Measurements from ENCODE around the gene PNKD.
"Not testable (repeated sequence)": the region's sequence is repeated elsewhere in the genome, so short reads cannot be mapped to it uniquely, and the experiment has no call there.

Gene PNKD

DNA sequence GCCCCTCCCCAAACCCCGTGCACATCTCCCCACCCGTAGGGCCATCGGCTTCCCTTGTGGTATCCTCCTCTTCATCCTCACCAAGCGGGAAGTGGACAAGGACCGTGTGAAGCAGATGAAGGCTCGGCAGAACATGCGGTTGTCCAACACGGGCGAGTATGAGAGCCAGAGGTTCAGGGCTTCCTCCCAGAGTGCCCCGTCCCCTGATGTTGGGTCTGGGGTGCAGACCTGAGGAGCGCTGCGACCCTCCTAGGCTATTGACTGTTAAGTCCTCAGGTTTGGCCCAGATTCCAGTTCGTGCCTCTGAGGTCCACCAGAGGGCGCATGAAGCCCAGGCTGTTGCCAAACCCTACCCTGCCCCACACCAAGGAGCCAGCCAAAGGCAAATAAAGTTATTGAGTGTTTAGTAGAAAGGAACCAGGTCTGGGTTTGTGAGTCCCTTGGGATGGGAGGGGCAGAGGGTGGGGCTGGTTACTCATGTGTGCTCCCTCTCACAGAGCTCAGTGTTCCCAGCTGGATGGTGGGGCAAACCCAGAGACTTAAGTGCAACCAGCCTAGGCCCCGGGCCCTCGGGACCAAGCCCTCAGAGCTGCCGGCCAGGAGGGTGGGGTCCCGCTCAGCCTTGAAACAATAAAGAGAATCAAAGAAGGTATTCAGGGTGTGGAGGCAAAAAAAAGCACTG, 2.4 kb downstream of the PNKD start:
- DNase-seq, result peak in 49 of 51 donors; percentile 28 to 92 (median 70)

DNA sequence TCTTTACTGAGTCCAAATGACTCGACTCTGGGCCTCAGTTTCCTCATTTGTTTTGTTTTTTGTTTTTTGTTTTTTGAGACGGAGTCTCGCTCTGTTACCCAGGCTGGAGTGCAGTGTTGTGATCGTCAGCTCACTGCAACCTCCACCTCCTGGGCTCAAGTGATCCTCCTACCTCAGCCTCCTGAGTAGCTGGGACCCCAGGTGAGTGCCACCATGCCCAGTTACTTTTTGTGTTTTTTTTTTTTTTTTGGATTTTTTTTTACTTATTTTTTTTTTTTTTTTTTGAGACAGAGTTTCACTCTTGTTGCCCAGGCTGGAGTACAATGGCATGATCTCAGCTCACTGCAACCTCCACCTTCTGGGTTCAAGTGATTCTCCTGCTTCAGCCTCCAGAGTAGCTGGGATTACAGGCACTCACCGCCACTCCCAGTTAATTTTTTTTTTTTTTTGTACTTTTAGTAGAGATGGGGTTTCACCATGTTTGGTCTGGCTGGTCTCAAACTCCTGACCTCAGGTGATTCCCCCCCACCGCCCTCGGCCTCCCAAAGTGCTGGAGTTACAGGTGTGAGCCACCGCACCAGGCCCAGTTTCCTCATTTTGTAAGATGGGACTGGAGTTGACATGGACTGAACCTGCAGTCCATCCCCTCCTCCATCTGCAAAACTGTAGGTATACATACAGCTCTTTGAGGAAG, 3.0 kb downstream of the PNKD start:
- DNase-seq, result not testable (repeated sequence)

DNA sequence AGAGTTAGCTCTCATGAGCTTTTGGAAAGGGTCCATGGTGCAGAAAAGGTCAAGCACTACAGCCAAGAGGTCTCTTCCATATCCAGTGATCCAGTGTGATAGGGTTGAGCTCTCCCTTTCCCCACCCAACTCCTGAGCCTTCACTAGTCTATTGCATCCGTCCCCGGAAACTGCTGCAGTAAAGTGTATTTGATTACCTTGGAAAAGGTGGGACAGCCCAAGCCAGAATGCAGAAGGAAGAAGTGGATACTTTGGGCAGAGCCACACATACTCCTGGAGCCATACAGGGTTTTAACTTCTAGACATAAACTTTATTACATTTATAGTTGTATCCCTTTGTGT, 3.6 kb downstream of the PNKD start:
- DNase-seq, result no peak

DNA sequence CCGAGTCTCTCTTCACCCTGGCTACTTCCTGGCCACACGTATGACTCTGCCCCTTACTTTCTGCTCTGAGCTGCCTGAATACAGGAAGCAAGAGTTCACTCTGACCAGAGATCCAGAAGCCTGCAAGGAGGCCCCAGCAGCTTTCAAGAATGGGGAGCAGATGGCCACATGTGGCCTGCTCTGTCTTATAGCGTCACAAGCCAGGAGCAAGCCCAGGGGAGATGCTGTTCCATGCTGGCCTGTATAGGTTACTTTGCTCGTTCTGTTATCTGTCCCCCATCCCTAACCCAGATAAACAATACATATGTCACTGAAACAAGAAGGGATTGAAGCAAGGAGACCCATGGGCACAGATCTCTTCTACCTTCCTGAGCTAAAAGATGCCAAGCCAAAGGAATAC, 4.3 kb downstream of the PNKD start:
- DNase-seq, result no peak

DNA sequence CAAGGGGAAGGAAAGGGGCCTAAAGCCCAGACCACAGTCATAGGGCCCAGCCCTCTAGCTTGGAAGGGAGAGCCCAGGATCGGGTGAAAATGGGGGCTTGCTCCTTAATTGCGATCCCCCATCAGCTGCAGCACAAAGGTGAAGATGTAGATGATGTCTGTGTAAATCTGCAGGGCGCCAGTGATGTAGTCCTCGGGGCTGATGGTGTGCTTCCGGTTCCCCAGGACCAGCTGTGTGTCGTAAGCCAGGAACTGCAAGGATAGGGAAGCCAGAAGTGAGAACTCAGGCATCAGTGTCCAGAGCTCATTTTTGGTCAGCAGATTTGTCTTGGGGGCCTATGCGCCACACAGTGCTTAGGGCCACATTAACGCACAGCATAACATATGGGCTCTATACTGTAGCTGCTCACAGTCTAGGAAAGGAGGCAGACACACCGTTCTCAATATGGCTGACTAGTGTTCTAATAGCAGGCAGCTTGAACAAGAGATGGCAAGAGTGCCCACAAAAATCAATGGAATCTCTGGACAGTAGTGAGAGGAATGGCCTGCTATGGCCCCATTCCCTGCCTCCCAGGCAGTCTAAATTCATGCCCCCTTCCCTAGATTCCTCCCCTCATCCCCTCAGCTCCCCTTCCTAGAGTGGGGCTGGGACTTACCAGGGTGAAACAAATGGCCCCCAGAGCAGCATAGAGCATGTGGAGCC, 5.2 kb downstream of the PNKD start:
- DNase-seq, result no peak

DNA sequence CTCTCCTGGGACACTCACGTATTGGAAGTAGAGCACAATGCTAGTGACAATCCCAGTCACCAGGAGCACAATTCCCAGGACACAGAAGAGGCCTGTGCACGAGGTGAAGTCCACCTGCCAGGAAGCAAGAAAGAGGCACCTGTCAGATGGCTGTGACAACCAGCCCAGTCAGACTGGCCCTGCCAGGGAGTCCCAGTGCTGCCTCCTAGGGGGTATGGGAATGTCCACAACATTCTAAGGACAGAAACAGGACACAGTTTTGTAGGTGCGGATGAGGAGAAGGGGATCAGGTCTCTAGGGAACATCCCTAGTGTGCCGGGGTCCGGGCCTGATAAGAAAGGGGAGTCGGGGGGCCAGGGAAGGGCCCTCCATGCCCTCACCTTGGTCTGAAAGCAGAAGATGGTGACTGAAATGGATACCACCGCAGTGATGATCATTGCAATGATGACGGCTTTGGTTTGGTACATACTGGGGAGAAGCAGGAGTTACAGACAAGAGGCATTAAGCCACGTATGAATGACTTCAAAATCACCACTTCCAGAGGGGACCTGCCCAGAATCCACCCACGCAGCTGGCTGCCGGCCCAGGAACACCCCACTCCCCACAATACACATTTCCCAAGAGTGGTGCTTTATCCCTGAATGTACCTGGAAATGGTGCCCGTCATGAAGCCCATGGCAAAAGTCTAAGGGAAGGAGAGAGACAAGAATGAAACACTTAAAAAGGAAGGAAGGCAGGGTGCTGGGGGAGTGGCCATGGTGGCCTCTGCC, 6.9 kb downstream of the PNKD start:
- DNase-seq, result no peak

DNA sequence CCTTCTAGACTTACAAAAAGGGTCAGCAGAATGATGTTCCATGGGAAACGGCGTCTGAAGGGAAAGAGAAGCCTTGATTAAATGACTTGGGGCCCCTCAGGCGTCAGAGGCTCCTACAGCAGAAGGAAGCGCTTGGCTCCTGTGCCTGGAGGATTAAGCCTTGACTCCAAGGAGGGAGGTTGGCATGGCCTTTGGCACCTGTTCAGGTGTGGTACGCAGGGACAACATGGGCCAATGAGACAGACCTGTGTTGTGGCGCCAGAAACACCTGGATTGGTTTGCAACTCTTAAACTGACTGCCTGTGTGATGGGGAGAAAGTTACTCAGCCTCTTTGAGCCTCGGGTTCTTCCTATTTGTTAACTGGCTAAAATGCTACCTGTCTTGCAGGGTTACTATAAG, 7.6 kb downstream of the PNKD start:
- DNase-seq, result no peak

DNA sequence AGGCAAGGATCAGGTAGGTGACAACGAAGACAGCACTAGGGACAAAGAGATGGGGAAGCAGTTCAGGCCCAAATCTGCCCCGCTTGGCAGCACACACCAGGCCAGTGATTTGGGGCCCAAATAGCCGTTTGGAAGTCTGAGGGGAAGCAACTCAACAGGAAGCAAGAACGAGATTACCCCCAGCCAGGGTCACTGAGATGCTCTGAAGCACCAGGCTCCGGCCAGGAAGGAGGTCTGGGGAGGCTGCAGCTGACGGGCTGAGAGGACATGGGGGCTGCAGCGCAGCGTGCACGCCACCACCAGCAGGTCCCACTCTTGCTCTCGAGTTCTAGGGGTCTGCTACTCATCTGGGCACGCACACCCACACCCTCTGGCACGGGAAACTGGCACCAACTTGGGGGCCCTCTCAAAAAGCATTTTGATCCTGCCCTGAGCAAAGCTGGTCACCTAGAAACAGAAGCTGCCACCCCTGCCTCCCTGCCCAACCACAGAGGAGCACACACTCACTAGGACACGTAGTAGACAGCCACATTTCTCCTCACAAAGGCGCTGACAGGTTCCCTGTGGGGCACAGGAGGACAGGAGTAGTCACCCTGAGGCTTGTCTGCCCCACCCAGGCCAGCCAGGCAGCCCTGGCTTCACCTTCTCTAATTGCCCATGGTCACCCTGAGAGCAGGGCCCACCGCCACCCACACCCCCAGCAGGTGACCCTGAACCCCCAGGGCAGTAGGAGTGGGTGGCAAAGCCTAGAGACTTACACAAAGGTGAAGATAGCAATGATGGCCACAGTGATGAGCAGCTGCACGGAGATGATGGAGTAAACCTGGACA, 8.4 kb downstream of the PNKD start:
- no peak for DNase-seq

DNA sequence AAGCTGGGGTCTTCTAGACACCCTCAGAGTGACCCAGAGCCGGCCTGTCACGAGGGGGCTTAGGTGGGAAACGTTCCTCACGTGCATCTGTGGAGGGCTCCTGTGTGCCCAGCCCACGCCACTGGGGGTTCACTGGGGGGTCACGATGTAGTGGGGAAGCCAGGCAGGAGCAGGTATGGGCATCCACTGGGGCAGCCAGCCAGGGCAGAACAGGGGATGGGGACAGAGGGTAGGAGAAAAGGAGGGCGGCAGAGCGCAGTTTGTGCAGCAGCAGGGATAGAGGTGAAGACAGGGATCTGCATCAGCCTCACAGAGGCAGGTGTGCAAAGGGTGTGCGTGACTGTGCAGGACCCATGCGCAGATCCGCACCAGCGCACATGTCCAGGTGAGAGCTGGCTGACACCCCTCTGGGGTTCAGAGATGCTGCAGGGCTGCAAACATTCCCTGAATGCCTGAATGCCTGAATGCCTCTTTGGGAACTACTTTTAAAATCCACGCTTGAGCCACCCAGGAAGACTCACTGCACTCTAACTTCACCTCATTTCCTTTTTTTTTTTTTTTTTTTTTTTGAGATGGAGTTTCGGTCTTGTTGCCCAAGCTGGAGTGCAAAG, 10.0 kb downstream of the PNKD start:
- no peak for DNase-seq

DNA sequence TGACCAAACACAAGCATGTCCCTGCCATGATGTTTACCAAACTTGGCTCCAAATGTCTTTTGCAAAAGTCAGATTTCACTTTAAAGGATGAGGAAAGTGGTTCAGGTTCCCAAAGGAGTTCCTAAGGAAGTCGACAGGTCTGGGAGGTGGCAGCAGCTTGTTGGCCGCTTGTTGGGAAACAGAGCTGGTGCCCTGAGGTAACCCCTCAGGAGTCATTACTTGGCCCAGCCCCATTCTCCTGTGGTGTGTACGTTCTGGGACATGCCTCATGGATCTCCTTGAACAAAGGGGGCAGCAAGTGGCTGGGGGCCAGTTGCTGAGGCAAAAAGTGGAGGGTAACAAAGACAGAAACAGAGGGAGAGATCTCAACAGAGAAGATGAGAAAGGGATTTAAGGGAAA, 11.1 kb downstream of the PNKD start:
- peak in 1 of 51 donors; percentile 15 for DNase-seq

DNA sequence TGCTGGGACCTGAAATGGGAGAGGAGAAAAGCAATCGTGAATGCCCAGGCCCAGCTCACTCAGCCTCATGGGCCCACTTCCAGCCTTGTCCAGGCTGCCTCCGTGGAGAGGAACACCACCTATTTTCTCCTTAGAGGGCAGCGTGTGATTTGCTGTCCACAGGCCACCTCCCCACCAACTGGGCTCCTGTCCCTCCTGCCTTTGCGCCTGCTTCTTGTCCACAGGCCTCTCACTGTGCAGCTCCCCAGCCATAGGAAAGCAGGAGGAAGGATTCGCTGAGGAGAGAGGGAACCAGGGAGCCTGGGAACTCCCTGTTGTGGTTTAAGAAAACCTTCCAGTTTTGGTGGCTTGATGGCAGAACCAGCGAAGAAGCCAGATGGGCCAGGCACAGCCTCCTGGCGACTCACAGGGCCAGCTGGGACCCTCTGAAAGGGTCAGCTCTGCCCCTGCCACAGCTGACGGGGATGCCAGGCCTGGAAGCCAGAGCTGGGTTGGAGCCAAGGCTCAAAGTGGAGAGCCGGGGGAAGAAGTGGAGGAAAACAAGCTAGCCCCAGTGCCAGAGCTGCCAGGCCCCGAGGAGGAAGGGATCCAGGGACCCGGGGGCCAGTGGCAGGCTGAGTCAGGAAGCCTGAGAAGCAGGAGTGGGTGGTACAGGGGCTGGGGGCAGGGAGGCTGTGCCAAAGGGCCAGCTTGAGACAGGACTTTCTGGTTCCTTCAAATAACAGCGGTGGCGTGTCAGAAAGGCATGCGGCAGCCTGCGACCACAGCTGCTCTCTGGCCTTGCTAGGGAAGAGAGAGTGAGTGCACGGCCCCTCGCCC, 12.1 kb downstream of the PNKD start:
- DNase-seq, result peak in 39 of 51 donors; percentile 15 to 76 (median 57)

DNA sequence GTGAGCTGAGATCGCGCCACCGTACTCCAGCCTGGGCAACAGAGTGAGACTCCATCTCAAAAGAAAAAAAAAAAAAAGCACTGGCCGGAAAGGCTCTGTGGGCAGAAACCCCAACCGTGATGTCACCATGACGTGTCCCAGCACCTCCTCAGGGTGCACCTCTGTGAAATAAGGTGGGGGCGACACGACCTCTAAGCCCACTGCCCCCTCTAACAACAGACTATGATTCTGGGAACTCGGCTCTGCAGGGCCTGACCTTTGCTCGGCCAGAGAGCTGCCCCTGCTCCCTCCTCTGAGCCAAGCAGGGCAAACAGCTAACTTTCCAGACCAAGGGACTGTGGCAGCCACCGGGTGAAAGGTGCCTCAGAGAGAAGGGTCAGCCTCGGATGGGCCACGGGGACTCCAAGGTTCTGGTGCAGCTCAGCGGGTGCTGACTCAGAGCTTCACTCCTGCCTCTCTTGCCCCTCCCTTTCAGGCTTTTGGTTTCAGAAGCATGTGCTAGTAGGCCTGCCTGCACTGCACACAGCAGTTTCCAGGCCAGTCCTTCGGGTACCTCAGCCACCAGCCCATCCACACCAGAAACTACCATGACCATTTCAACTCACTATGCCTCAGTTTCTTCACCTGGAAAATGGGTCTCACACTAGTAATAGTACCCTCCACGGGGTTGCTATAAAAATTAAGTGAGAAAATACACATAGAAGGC, 13.9 kb downstream of the PNKD start:
- DNase-seq, result peak in 6 of 51 donors; percentile 21 to 40 (median 31)

DNA sequence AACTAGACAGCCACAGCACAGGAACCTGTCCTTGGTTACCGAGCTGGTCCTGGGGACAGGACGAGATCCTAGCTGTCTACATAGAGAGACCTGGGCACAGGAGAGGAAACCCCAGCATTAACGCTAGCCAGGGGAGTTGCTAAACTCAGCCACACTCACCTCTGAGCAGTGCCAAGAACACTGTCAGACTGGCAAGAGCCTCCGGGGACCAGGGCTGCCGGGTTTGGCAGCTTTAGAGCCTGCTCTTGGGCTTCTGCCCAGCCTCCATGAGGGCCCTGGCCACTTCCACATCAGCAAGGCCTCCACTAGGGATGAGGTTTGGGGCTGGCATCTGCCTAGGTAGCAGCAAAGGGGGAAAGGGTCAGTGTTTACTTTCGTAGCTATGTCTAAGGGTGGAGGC, 15.3 kb downstream of the PNKD start:
- DNase-seq, result peak in 32 of 51 donors; percentile 11 to 77 (median 52)

DNA sequence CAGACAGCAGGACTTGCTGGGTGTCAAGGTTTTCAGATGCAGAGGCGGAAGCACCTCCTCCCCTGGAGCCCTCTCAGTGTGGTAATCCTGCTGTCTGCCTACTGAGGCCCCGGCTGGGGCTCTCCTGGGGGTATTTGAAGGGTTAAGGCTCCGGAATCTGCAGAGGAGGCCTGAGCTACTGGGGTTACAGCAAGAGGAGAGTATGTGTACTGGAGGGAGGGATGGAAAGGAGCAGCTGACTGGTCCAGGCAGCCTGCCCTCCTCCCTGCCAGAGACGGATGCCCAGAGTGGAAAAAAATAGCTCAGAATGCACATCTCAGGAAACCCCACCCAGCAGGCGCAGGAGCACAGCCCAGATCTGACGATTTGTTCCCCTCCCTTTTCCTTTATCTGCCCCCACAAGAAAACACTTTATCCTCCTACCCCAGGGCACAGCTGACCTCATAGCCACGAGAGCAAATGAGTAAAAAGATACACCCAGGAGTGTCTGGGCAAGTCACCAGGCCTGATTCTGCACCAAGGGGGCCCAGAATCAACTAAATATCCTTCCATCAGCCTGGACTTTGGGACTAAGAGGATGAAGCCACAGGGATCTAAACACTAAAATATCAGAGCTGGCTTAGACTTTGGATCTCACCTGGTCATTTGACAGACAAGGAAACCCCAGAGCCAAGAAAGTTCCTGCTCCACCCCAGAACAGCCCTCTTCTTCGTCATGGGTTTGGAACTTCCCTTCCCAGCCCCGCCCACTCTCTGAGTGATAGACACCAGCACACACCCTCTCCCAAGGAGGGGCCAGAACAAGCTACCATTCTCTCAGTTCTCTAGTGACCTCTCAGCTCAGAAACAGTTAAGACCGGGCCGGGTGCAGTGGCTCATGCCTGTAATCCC, 16.5 kb downstream of the PNKD start:
- peak; percentile 29 to 93 (median 72) for DNase-seq

DNA sequence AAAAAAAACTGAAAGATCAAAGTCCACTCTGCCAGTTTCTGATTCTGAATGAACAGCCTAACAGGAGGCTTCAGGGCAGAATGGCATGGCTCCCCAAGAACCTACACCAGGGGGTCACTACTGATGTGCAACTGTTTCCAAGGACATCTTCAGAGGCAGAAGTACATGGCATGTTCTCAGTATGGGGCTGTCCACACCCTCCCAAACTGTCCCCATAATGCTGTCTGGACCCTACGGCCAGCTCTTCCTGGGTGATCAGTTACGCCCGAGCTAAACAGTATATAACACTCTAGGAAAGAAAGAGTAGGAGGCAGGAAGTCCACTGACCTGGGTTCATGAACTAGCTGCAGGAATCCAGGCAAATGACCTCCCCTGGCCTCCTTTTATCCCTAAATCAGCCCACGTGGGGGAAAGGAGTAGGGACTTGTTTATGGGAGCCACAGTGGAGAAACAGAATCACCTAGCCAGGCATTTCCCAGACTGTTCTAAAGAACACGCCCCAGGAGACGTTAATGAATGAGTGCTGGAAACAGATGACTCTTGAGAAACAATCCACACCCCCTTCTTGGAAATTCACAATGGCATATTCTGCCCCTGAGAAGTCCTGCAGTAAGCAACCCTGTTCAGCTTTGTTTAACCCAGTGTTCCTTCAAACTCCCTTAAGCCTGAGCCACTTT, 19.5 kb downstream of the PNKD start:
- DNase-seq, result peak in 7 of 51 donors; percentile 3 to 60 (median 35)

DNA sequence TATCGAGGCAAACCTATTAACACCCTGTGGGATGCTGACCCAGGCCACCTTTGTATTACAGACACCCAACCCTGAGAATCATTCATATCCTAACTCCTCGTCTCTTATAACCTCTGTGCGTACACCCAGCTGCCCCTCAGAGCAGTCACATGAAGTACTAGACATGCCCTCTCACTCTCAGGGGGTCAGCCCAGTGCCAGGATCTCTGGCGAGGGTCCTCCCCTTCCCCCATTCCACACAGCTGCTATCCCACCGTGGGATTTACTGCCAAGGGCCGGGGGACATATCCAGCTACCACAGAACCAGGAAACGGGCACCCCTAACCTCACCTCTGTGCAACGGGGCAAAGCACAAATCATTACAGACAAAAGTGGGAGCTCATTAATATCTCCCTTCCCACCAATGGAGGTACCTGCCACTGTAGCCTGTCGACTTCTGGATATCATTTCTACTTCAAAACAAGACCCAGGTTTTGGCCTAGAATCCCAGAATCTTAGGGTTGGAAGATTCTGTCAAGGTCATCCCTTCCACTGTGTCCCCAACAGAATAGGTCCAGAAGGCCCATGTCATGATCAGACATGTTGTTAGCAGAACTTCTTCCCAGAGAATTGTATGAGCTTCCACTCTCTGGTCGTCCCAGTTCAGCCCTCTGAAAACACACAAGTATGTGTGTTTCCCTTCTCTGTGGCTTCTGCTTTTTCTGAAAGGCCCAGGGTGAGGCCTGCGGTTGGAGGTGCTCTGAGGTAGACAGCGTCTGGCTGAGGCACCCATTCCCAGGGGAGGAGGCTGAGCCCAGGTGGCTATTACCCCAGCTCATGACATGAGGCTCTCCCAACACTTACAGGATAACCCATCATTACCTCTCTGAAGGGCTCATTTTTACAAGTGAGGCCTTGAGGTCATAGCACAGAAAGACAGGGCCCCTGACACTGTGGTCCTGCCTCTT, 20.3 kb downstream of the PNKD start:
- DNase-seq, result peak in 1 of 51 donors; percentile 26
